Ishikawa (cell line): ENCODE data around the gene HTT.

Experiments
- CEBPB ChIP-seq: IDR thresholded peaks from 2 replicates; pipeline ENCODE4 v1.6.1; 2012
- CREB1 ChIP-seq: IDR thresholded peaks from 2 replicates; pipeline ENCODE4 v1.6.1; 2012; ENCODE audit warnings: low read depth
- EGR1 ChIP-seq: IDR thresholded peaks from 2 replicates; pipeline ENCODE4 v1.6.1; 2012
- EP300 ChIP-seq: IDR thresholded peaks from 2 replicates; pipeline ENCODE4 v1.6.1; 2012; ENCODE audit warnings: borderline replicate concordance
- FOXM1 ChIP-seq: IDR thresholded peaks from 2 replicates; pipeline ENCODE4 v1.6.1; 2012; ENCODE audit warnings: low read depth, borderline replicate concordance
- MAX ChIP-seq: IDR thresholded peaks from 2 replicates; pipeline ENCODE4 v1.6.1; 2012
- NFIC ChIP-seq: IDR thresholded peaks from 2 replicates; pipeline ENCODE4 v1.6.1; 2012
- RAD21 ChIP-seq: IDR thresholded peaks from 2 replicates; pipeline ENCODE4 v1.6.1; 2012; ENCODE audit warnings: low read depth
- REST ChIP-seq: IDR thresholded peaks from 2 replicates; pipeline ENCODE4 v1.6.1; 2012; ENCODE audit warnings: low read depth, mild to moderate bottlenecking
- TAF1 ChIP-seq: IDR thresholded peaks from 2 replicates; pipeline ENCODE4 v1.6.1; 2012; ENCODE audit warnings: low read depth, mild to moderate bottlenecking
- TCF12 ChIP-seq: IDR thresholded peaks from 2 replicates; pipeline ENCODE4 v1.6.1; 2012; ENCODE audit warnings: low read depth
- TEAD4 ChIP-seq: IDR thresholded peaks from 2 replicates; pipeline ENCODE4 v1.6.1; 2012
- USF1 ChIP-seq: IDR thresholded peaks from 2 replicates; pipeline ENCODE4 v1.6.1; 2012
- YY1 ChIP-seq: IDR thresholded peaks from 2 replicates; pipeline ENCODE4 v1.6.1; 2012; ENCODE audit warnings: low read depth
- ZBTB7A ChIP-seq: IDR thresholded peaks from 2 replicates; pipeline ENCODE4 v1.6.1; 2012; ENCODE audit warnings: low read depth

Gene HTT

GRCh38 chr4:3074078-3074845 is at the start of gene HTT, which contains the start of gene HTT-AS:
Gene HTT (plus strand): TSS chr4:3074681. CDS start chr4:3074826, 145 bp downstream.
Gene HTT-AS (minus strand): TSS chr4:3074538.
- no peak for TF ChIP-seq USF1
- no peak for TF ChIP-seq ZBTB7A
- TF ChIP-seq TEAD4 = no peak
- no peak for TF ChIP-seq FOXM1
- 0 out of 2 replicates have a peak, but pooled peaks have one; percentile 18 for TF ChIP-seq NFIC
- TF ChIP-seq EGR1 = peak; percentile 22; the same call in 1 of the 2 replicates
- TF ChIP-seq RAD21 = no peak
- TF ChIP-seq CREB1 = no peak
- TF ChIP-seq TCF12 = peak; percentile 35; the same call in 1 of the 2 replicates
- no peak for TF ChIP-seq REST
- TF ChIP-seq MAX = 0 out of 2 replicates have a peak, but pooled peaks have one; percentile 14
- peak; percentile 94 for TF ChIP-seq YY1
- TF ChIP-seq TAF1 = peak; percentile 91
- TF ChIP-seq CEBPB = no peak
- peak; percentile 39; the same call in 1 of the 2 replicates for TF ChIP-seq EP300

- TF ChIP-seq NFIC (no peak), USF1 (no peak), YY1 (no peak), TAF1 (no peak), MAX (no peak), REST (no peak), TCF12 (no peak), ZBTB7A (no peak), CEBPB (no peak), CREB1 (no peak), RAD21 (no peak), TEAD4 (no peak)
Observed at GRCh38 chr4:3025881-3026280, 48.6 kb upstream of the HTT start.

- TF ChIP-seq TCF12 (no peak), YY1 (no peak), TAF1 (no peak), TEAD4 (no peak), RAD21 (no peak), EGR1 (no peak), CEBPB (no peak), REST (no peak)
Observed at GRCh38 chr4:3026540-3026939, 47.9 kb upstream of the HTT start.

GRCh38 chr4:3029464-3029863 is 45.0 kb upstream of the HTT start:
- no peak for TF ChIP-seq TAF1
- no peak for TF ChIP-seq ZBTB7A
- no peak for TF ChIP-seq TCF12
- no peak for TF ChIP-seq CEBPB
- TF ChIP-seq RAD21 = no peak
- no peak for TF ChIP-seq EGR1
- TF ChIP-seq EP300 = no peak
- TF ChIP-seq NFIC = no peak
